Measurements from ENCODE around the gene GRIFIN.

GRIFIN gene

DNA sequence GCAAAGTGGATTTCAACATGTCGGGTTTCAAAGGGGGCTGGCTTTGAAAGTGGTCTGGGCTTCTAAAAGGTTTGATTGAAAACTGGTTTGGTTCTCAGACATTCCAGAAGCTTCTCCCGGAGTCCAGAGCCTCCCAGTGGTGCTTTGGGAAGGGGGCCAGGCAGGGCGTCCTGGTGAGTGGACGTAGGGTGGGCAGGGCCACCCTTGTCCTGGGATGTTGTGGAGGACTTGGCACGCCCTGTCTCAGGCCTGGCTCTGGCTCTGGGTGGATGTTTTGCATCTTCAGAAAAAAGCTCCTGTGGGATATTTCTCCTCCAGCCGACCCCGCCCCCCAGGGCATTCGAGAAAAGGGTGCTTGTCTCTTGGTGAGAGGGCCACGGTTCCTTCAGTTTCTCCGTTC is 31.2 kb downstream of the GRIFIN start:
- no peaks in the 10 kb centered on the region for H3K9me2 ChIP-seq (replicated peaks; ENCODE audit: insufficient read depth, low read length)
- no peaks in the 10 kb centered on the region for H4K20me1 ChIP-seq (ENCODE audit: insufficient read depth, low read length)
- no peak overlapping the region for H3K27ac ChIP-seq (ENCODE audit: low read length)
- H3K9me3 ChIP-seq (replicated peaks; ENCODE audit: insufficient read depth, low read length), result no peaks in the 10 kb centered on the region
- no peak overlapping the region for H3K9ac ChIP-seq (ENCODE audit: low read length)
- TF ChIP-seq EZH2 (optimal IDR thresholded peaks at IDR 0.05; ENCODE audit: low read depth, low read length) (no peak), EZH2phosphoT487 (IDR thresholded peaks at IDR 0.05; ENCODE audit: low read length) (no peak)
- TF ChIP-seq, protein P1, sequence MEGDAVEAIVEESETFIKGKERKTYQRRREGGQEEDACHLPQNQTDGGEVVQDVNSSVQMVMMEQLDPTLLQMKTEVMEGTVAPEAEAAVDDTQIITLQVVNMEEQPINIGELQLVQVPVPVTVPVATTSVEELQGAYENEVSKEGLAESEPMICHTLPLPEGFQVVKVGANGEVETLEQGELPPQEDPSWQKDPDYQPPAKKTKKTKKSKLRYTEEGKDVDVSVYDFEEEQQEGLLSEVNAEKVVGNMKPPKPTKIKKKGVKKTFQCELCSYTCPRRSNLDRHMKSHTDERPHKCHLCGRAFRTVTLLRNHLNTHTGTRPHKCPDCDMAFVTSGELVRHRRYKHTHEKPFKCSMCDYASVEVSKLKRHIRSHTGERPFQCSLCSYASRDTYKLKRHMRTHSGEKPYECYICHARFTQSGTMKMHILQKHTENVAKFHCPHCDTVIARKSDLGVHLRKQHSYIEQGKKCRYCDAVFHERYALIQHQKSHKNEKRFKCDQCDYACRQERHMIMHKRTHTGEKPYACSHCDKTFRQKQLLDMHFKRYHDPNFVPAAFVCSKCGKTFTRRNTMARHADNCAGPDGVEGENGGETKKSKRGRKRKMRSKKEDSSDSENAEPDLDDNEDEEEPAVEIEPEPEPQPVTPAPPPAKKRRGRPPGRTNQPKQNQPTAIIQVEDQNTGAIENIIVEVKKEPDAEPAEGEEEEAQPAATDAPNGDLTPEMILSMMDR (IDR thresholded peaks at IDR 0.05; ENCODE audit: low read length), result no peak
- peaks cover 16% of the 10 kb centered on the region for H3K79me2 ChIP-seq (ENCODE audit: low read length)
- no peak overlapping the region for H3K4me3 ChIP-seq (ENCODE audit: low read length)
- H3K4me1 ChIP-seq (ENCODE audit: low read length), result no peaks in the 10 kb centered on the region
- H3K36me3 ChIP-seq (replicated peaks; ENCODE audit: insufficient read depth, low read length), result no peaks in the 10 kb centered on the region
- no peaks in the 10 kb centered on the region; the same call in 1 of the 2 replicates for H3F3A ChIP-seq (ENCODE audit: insufficient read depth, low read length)
- H2AFZ ChIP-seq (ENCODE audit: low read length), result no peak overlapping the region
- H3K4me2 ChIP-seq (ENCODE audit: low read depth, low read length), result no peak overlapping the region
- H3K27me3 ChIP-seq (replicated peaks; ENCODE audit: insufficient read depth, low read length), result no peaks in the 10 kb centered on the region
- no peak for DNase-seq

DNA sequence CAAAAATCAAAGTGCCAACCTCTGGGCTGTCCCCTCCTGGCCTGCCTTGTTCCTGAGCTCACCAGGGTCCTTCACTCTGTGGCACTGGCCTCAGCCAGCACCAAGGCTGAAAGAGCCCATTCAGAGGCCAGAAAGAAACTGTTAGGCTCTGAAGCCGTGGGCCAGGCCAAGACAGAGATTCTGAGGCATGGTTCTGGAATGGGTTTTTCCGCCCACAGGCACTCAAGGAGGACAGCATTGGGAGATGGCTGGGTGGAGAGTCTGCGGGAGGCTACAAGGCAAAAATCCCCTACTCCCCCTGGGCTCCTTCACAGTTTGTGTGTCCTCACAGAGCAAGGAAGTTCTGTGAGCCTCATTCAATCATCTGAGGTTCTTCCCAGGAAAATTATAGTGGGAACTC is 31.7 kb downstream of the GRIFIN start:
- Histone ChIP-seq H2AFZ (ENCODE audit: low read length) (no peak overlapping the region), H3K9me2 (replicated peaks; ENCODE audit: insufficient read depth, low read length) (no peaks in the 10 kb centered on the region), H3K27me3 (replicated peaks; ENCODE audit: insufficient read depth, low read length) (no peaks in the 10 kb centered on the region), H3K27ac (ENCODE audit: low read length) (no peak overlapping the region), H3F3A (ENCODE audit: insufficient read depth, low read length) (no peaks in the 10 kb centered on the region; the same call in 1 of the 2 replicates), H3K36me3 (replicated peaks; ENCODE audit: insufficient read depth, low read length) (no peaks in the 10 kb centered on the region), H3K79me2 (ENCODE audit: low read length) (peaks cover 20% of the 10 kb centered on the region), H4K20me1 (ENCODE audit: insufficient read depth, low read length) (no peaks in the 10 kb centered on the region), H3K9me3 (replicated peaks; ENCODE audit: insufficient read depth, low read length) (no peaks in the 10 kb centered on the region), H3K9ac (ENCODE audit: low read length) (no peak overlapping the region), H3K4me1 (ENCODE audit: low read length) (no peaks in the 10 kb centered on the region), H3K4me2 (ENCODE audit: low read depth, low read length) (no peak overlapping the region), H3K4me3 (ENCODE audit: low read length) (no peak overlapping the region)
- TF ChIP-seq EZH2 (optimal IDR thresholded peaks at IDR 0.05; ENCODE audit: low read depth, low read length) (no peak), EZH2phosphoT487 (IDR thresholded peaks at IDR 0.05; ENCODE audit: low read length) (no peak)
- TF ChIP-seq, protein P1 (IDR thresholded peaks at IDR 0.05; ENCODE audit: low read length), result no peak
- no peak for DNase-seq

DNA sequence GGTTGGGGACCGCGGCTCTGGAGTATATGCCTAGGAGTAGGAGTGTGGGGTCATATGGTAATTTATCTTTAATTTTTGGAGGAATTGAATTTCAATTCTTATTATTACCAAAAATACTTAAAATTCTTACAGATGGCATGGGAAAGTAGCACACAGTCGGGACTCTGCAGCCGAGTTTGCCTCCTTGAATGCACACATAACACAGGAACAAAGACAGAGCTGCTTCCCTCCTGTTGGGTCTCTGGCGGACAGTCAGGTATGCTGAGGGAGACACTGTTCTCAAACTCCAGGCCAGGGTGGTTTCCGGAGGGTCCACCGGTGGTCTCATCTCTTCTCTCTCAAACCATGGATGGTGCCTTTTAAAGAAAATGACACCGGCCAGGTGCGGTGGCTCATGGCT is 32.7 kb downstream of the GRIFIN start:
- H3F3A ChIP-seq (ENCODE audit: insufficient read depth, low read length), result no peaks in the 10 kb centered on the region; the same call in 1 of the 2 replicates
- H3K4me1 ChIP-seq (ENCODE audit: low read length), result no peaks in the 10 kb centered on the region
- TF ChIP-seq EZH2phosphoT487 (IDR thresholded peaks at IDR 0.05; ENCODE audit: low read length) (no peak), EZH2 (optimal IDR thresholded peaks at IDR 0.05; ENCODE audit: low read depth, low read length) (no peak)
- TF ChIP-seq, protein P1 (IDR thresholded peaks at IDR 0.05; ENCODE audit: low read length), result no peak
- H3K36me3 ChIP-seq (replicated peaks; ENCODE audit: insufficient read depth, low read length), result no peaks in the 10 kb centered on the region; the same call in 1 of the 2 replicates
- peaks cover 28% of the 10 kb centered on the region for H3K79me2 ChIP-seq (ENCODE audit: low read length)
- no peaks in the 10 kb centered on the region for H3K9me3 ChIP-seq (replicated peaks; ENCODE audit: insufficient read depth, low read length)
- no peak overlapping the region for H2AFZ ChIP-seq (ENCODE audit: low read length)
- no peak overlapping the region for H3K4me3 ChIP-seq (ENCODE audit: low read length)
- no peak for DNase-seq
- H3K4me2 ChIP-seq (ENCODE audit: low read depth, low read length), result no peak overlapping the region
- no peak overlapping the region for H3K27ac ChIP-seq (ENCODE audit: low read length)
- H3K27me3 ChIP-seq (replicated peaks; ENCODE audit: insufficient read depth, low read length), result no peaks in the 10 kb centered on the region
- H3K9ac ChIP-seq (ENCODE audit: low read length), result no peak overlapping the region
- no peaks in the 10 kb centered on the region for H4K20me1 ChIP-seq (ENCODE audit: insufficient read depth, low read length)
- no peaks in the 10 kb centered on the region for H3K9me2 ChIP-seq (replicated peaks; ENCODE audit: insufficient read depth, low read length)
